HepG2 (cell line): Measurements from ENCODE around the gene PKD1L1. TPM values are rescaled to one million over a fixed set of nuclear protein-coding genes. Genes with fewer than 3 reads are reported as not detected.

Source experiments
- ATAC-seq: fragments of 200-7000 bp; cut with Tn5 transposase; 3 replicates; pipeline ENCODE4 v1.9.1; 2020; ENCODE audit warnings: mild to moderate bottlenecking, moderate library complexity
- BruUV-seq: library from RNA; stranded (reverse); fragments of 400-500 nt; replicated peaks from 2 replicates; lab custom pipeline; 2021; lab: Mats Ljungman, UMichigan
- CTCF ChIA-PET: fragments of 300-600 bp; formaldehyde crosslinking; extraction: SDS; loops from one replicate; lab custom pipeline; 2021; ENCODE audit warnings: low total read pairs, inconsistent platforms, low intra/inter-chr PET ratio; lab: Yijun Ruan, JAX
- POLR2A ChIA-PET: fragments of 350-600 bp; sonication (Branson Sonifier 250); formaldehyde crosslinking; loops from one replicate; lab custom pipeline; 2020; ENCODE audit warnings: antibody characterized with exemption, inconsistent platforms; lab: Yijun Ruan, JAX
- DNase-seq: peaks from one replicate; pipeline ENCODE4 v3.0.0-alpha.2; 2015; ENCODE audit warnings: low spot score
- FAIRE-seq: peaks from 3 replicates; lab custom pipeline; 2011; peaks lifted over from hg19 to GRCh38; lab: Jason Lieb, UNC
- H2AFZ ChIP-seq: one replicate; pipeline ENCODE4 v1.6.1; 2011; ENCODE audit warnings: low read length, inconsistent platforms
- H3K27ac ChIP-seq: fragments of 300-600 bp; 3 replicates; pipeline ENCODE4 v1.8.0; 2011; ENCODE audit warnings: mixed run types, mild to moderate bottlenecking, mixed read lengths, low read length, inconsistent platforms; ENCODE audit not compliant: insufficient read depth; ENCODE audit errors: extremely low read length
- H3K27me3 ChIP-seq, 2 experiments: fragments of 200-600 bp in 1 of 2; 2 replicates in 1 of 2; 3 replicates in 1 of 2; pipeline versions ENCODE4 v1.6.0 to v1.8.0; 2011; ENCODE audit warnings: low read length in 2 of 2, mild to moderate bottlenecking in 2 of 2, moderate library complexity in 2 of 2, inconsistent platforms in 1 of 2; ENCODE audit not compliant: insufficient read depth in 2 of 2, control insufficient read depth in 1 of 2
- H3K36me3 ChIP-seq, 2 experiments: fragments of 200-600 bp in 1 of 2; replicated peaks in 1 of 2; 2 replicates in 1 of 2; 3 replicates in 1 of 2; pipeline versions ENCODE4 v1.5.1 to v1.8.0; 2011; ENCODE audit warnings: low read length in 2 of 2, inconsistent platforms in 1 of 2; ENCODE audit not compliant: insufficient read depth in 2 of 2, control insufficient read depth in 1 of 2
- H3K4me1 ChIP-seq: 2 replicates; pipeline ENCODE4 v1.5.1; 2012; ENCODE audit warnings: low read length, inconsistent platforms; ENCODE audit not compliant: insufficient read depth
- H3K4me2 ChIP-seq: 2 replicates; pipeline ENCODE4 v1.6.0; 2011; ENCODE audit warnings: low read depth, low read length, inconsistent platforms
- H3K4me3 ChIP-seq, 3 experiments: fragments of 200-600 bp in 1 of 3; sonication (generic), shearing (Covaris generic) in 1 of 3; replicated peaks in 1 of 3; 2 replicates each; pipeline ENCODE4 v1.5.1; 2011 to 2016; ENCODE audit warnings: low read length in 3 of 3, inconsistent platforms in 2 of 3, low read depth in 2 of 3, mild to moderate bottlenecking in 2 of 3, control low read depth in 1 of 3, mixed read lengths in 1 of 3; ENCODE audit not compliant: insufficient read depth in 1 of 3
- H3K79me2 ChIP-seq: one replicate; pipeline ENCODE4 v1.6.1; 2011; ENCODE audit warnings: low read length, inconsistent platforms; ENCODE audit not compliant: insufficient read depth
- H3K9ac ChIP-seq: 2 replicates; pipeline ENCODE4 v1.6.0; 2011; ENCODE audit warnings: mild to moderate bottlenecking, low read depth, low read length, inconsistent platforms; ENCODE audit not compliant: insufficient read depth
- H3K9me3 ChIP-seq: 2 replicates; pipeline ENCODE4 v1.5.1; 2012; ENCODE audit warnings: mild to moderate bottlenecking, low read length
- H4K20me1 ChIP-seq: 2 replicates; pipeline ENCODE4 v1.6.0; 2011; ENCODE audit warnings: inconsistent platforms, mild to moderate bottlenecking, low read length, moderate library complexity; ENCODE audit not compliant: insufficient read depth
- ATF4 ChIP-seq, 2 experiments: fragments of 450-650 bp in 1 of 2; sonication (generic) in 1 of 2; formaldehyde crosslinking; IDR thresholded peaks; 2 replicates each; pipeline versions ENCODE4 v1.5.0 to v1.8.0; 2020 to 2022; ENCODE audit warnings: mild to moderate bottlenecking in 1 of 2, missing genetic modification reagents in 1 of 2
- ATM ChIP-seq: fragments of 450-650 bp; IDR thresholded peaks from 2 replicates; pipeline ENCODE4 v1.7.1; 2017; ENCODE audit warnings: mild to moderate bottlenecking, borderline replicate concordance
- CCAR2 ChIP-seq: fragments of 200-400 bp; formaldehyde crosslinking; optimal IDR thresholded peaks from 2 replicates; pipeline ENCODE3; 2018; ENCODE audit warnings: low read depth, mild to moderate bottlenecking, low read length, moderate library complexity
- CEBPB ChIP-seq: IDR thresholded peaks from 2 replicates; pipeline ENCODE4 v1.6.1; 2011; ENCODE audit warnings: low read depth, low read length, improper control_type of control experiment, borderline replicate concordance
- IRF1 ChIP-seq: sonication (generic); formaldehyde crosslinking; IDR thresholded peaks from 2 replicates; pipeline ENCODE4 v1.4.0; 2020; ENCODE audit warnings: low read depth, mild to moderate bottlenecking, missing genetic modification reagents
- NFYB ChIP-seq: sonication (generic); formaldehyde crosslinking; IDR thresholded peaks from 2 replicates; pipeline ENCODE4 v1.4.0; 2020; ENCODE audit warnings: missing genetic modification reagents
- TEAD2 ChIP-seq: sonication (generic); formaldehyde crosslinking; IDR thresholded peaks from 2 replicates; pipeline ENCODE4 v1.9.0; 2021; ENCODE audit warnings: missing genetic modification reagents
- TFE3 ChIP-seq: IDR thresholded peaks from 2 replicates; pipeline ENCODE4 v1.6.1; 2016
- ZHX2 ChIP-seq, 2 experiments: sonication (generic) in 1 of 2; formaldehyde crosslinking in 1 of 2; IDR thresholded peaks; 2 replicates each; pipeline versions ENCODE4 v1.6.1 to v1.9.0; 2014 to 2022; ENCODE audit warnings: antibody characterized with exemption in 1 of 2, borderline replicate concordance in 1 of 2, inconsistent platforms in 1 of 2, low read depth in 1 of 2, missing genetic modification reagents in 1 of 2
- ZNF24 ChIP-seq: fragments of 450-650 bp; IDR thresholded peaks from 2 replicates; pipeline ENCODE4 v1.6.1; 2017; ENCODE audit warnings: antibody characterized with exemption, mild to moderate bottlenecking
- ZNF414 ChIP-seq: sonication (generic); formaldehyde crosslinking; IDR thresholded peaks from 2 replicates; pipeline ENCODE4 v1.5.0; 2020; ENCODE audit warnings: missing genetic modification reagents
- ZNF841 ChIP-seq: sonication (generic); formaldehyde crosslinking; IDR thresholded peaks from 2 replicates; pipeline ENCODE4 v1.8.1; 2023; ENCODE audit warnings: missing genetic modification reagents, borderline replicate concordance
- WGBS: methylation state at CpG from one replicate; pipeline ENCODE4 v1.1.6; 2017; ENCODE audit warnings: low lambda C conversion rate; 5-methylcytosine and 5-hydroxymethylcytosine counted together
- in situ Hi-C: cut with HindIII; loops from 2 replicates; pipeline ENCODE4 v1.10.0; 2017; ENCODE audit warnings: low pct_unique_long_range_greater_than_20kb; ENCODE audit not compliant: extremely low pct_ligation_motif_present
- intact Hi-C: fragments of 100-400 bp; cut with micrococcal nuclease; formaldehyde crosslinking; loops from one replicate; pipeline ENCODE4 v1.10.0; 2022; ENCODE audit not compliant: unreplicated experiment
- polyA plus RNA-seq, 8 experiments: library from polyadenylated mRNA; depleted of rRNA in 3 of 8; stranded (reverse) in 7 of 8; unstranded in 1 of 8; fragments of >200 nt; fragmentation: Illumina TruSeq in 4 of 8; extraction: Trizol in 4 of 8; gene quantifications; 2 replicates each; pipeline versions ENCODE4 v1.2.1 to v1.2.3, GENCODE V29; 2011 to 2016; ENCODE audit warnings: low read depth in 4 of 8, missing spikeins in 1 of 8, mixed read lengths in 1 of 8; ENCODE audit not compliant: insufficient read depth in 1 of 8
- total RNA-seq, 5 experiments: library from RNA; depleted of rRNA; stranded (reverse); fragments of >200 nt; fragmentation: Illumina TruSeq; extraction: Trizol; gene quantifications; 2 replicates each; pipeline ENCODE4 v1.2.3, GENCODE V29; 2016; ENCODE audit warnings: low read depth in 1 of 5

The PKD1L1 gene
- total and polyA plus RNA-seq, 2 of the 13 experiments (the other 11 are each of a cell fraction or from before 2014, with no cell fraction given): 0.01 TPM; not detected in 1

- H3K9me3 ChIP-seq: no peaks in the 10 kb centered on the region
- no peaks in the 10 kb centered on the region for H4K20me1 ChIP-seq
- peak overlapping the region; percentile 74 for H3K9ac ChIP-seq
- peak overlapping the region; percentile 92 for H3K27ac ChIP-seq
- ChIA-PET POLR2A (interaction anchor here (0.7 to 6.9 kb wide), 27 partner anchors 8 to 1904 kb away, joined by 3 to 167 read pairs (median 5); partner anchors contain the start of gene TNS3), CTCF (interaction anchor here (0.8 kb wide), 1 partner anchor 23 kb away, joined by 3 read pairs; no protein-coding TSS in a partner anchor)
- DNase-seq (no peak), ATAC-seq (peak; percentile 46), FAIRE-seq (no peak)
- TSS peak; percentile 98 for BruUV-seq
- no peaks in the 10 kb centered on the region for H3K27me3 ChIP-seq
- peaks cover 70% of the 10 kb centered on the region for H3K4me1 ChIP-seq
- peak overlapping the region in 2 of 3 experiments; percentile 27 to 28; a peak in 4 of 6 replicates for H3K4me3 ChIP-seq
- H2AFZ ChIP-seq: no peak overlapping the region
- peak overlapping the region; percentile 64 for H3K4me2 ChIP-seq
- in situ Hi-C loops: no loop called here
- H3K36me3 ChIP-seq: no peaks in the 10 kb centered on the region
- H3K79me2 ChIP-seq: no peaks in the 10 kb centered on the region
- intact Hi-C loops: loop anchor here (1.0 to 10.0 kb wide), 3 partner anchors 23 to 311 kb away; no protein-coding TSS in a partner anchor
- 78% methylated on average over 8 of the region's 8 CpGs for WGBS
- TF ChIP-seq IRF1 (CRISPR knock-in tag): no peak
- TF ChIP-seq ZNF414: 0 out of 2 replicates have a peak, but pooled peaks have one; percentile 33
- no peak for TF ChIP-seq TEAD2
- no peak for TF ChIP-seq NFYB (CRISPR knock-in tag)
- no peak for TF ChIP-seq CCAR2
- no peak for TF ChIP-seq ZNF24
- TF ChIP-seq TFE3: no peak
- TF ChIP-seq ATM: no peak
- TF ChIP-seq ZNF841: no peak
- peak in 1 of 2 experiments; percentile 58; a peak in 2 of 4 replicates for TF ChIP-seq ATF4 (CRISPR knock-in tag; IDR thresholded peaks at IDR 0.05)
- no peak for TF ChIP-seq ZHX2 (IDR thresholded peaks at IDR 0.05; ENCODE audit: low read depth)
- TF ChIP-seq ZHX2 (CRISPR knock-in tag; IDR thresholded peaks at IDR 0.05; ENCODE audit: borderline replicate concordance): 0 out of 2 replicates have a peak, but pooled peaks have one; percentile 6
- TF ChIP-seq CEBPB: peak; percentile 54; the same call in 1 of the 2 replicates
Observed at GRCh38 chr7:47785923-47786556, 162.2 kb downstream of the PKD1L1 start.
